Measurements from ENCODE around the gene RHEBL1.

Gene RHEBL1

DNA sequence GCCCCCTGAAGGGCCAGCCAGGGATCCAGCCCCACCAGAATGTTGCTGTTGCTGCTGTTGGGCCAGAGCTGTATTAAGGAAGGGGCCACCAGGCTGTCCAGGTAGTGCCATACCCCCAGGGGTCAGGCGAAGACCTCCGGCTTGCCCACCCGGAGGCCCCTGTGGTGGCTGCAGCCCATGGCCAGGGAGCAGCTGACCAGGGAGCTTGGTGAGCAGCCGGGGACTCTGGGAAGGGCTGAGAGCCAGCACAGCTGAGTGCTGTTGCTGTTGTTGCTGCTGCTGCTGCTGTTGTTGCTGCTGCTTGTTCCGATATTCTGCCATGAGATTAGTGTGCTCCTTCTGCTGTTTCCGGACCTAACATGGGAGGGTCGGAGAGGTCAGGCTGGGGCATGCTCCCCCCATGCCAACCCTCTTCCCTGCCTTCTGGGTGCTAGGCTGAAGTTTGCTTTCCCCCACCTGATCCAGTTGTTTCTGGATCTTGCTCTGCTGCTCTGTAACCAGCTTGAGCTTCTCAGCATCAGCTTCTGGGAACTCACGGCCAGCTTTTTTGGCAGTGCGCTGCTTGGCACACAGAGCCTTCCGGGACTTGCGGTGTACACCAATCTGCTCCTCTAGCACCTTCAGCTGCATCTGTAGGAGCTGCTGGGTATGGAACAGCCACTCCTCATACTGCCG is 36.0 kb downstream of the RHEBL1 start:
- no peak for DNase-seq

- no peak for DNase-seq
These were observed 36.9 kb downstream of the RHEBL1 start for GRCh38 chr12:49032679-49033447.

DNA sequence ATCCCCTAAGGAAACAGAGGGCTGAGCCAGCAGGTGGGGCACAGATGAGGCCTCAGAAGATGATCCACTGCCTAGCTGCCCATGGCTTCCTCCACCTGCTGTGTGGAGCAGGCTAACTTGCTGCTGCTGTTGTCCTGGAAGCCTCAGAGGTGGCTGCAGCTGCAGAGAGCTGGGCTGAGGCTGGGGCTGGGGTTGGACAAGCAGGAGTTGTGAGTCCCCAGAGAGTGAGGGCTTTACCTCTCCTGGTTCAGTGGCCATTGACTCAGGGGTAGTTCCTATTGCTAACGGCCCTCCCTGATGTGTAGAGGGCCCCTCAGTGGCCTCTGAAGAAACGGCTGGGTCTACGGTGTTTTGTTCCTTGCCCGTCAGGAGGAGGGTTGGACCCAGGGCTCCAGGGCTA is 37.5 kb downstream of the RHEBL1 start:
- no peak for DNase-seq

- no peak for DNase-seq
These were observed 38.1 kb downstream of the RHEBL1 start for GRCh38 chr12:49031573-49032161.

DNA sequence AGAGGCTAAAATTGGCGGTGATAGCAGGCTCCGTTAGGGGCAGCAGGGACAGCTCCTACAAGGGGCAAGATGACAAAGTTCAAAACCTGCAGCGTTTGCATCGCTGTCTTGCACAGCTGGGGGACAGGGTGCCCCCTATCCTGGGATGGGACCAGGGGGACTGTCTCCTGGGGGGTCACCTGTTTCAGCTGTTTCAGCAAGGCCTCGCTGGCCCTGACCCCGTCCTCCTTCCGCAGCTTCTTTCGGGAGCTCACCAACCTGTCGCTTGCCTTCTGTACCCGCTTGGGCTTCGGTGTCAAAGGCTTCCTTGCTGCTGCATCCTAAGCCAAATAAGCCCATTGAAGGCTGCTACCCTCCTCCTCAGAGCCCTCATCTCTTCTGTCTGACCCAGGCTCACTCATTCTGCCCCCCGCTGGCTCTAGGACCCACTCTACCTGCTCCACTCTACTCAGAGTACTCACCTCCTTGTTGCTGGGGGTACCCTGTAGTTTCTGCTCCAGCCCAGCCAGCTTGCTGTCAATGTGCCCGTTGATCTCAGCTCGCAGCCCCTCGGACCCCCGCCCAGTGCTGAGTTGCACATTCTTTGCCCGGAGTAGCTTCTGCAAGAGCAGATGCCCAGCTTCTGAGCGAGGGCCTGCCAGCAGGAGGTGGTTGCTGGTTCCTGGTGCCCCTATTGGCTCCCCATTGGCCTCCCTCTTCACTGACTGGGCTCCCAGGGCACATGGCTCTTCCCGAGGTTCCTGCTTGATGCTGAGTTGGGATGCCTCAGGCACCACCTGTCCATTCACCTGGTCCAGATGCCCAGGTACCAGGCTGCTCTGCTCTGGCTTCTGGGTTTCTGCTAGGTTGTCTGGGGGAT is 38.8 kb downstream of the RHEBL1 start:
- DNase-seq = no peak

DNA sequence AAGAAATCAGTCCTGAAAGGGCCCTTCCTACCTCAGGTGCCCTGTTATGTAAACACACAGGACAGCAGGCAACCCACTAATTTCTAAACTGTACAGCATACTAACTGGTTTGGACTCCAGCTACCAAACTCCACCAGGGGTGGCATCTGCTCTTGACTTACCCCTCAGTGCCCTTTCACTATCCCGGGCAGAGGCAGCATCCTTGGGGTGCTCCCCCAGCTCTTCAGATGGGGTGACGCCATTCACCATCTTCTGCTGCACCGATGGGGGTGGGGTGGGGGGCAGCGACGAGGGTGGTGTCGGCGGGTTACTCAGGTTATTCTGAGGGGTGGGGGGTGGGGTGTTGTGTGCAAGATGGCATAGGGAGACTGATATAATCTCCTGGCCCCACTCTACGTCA is 39.7 kb downstream of the RHEBL1 start:
- no peak for DNase-seq

DNA sequence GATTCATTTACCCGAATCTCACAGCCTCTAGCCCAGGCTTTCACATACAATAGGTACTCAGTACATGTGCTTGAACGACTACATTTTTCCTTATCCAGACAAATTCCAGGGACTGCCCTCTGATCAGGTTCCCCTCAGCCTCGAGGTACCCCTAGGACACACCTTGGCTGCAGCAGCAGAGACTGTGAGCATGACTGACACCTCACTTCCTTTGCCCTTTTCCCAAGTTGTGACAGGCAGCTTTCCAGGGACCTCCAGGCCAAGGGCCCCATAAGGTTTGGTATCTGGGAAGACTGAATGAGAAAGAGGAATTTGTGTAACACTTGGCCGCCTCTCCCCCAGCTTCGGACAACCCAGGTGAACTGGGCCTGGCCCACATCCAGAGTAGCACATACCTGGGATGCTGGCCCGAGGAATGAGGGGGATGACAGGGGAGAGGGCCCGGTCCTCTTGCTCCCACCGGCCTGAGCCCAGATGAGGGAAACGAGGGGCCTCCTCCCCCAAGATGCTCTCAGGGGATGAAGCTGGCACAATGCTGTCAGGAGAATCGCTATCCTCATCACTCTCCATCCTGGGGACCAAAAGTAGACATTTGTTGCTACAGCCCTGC is 41.0 kb downstream of the RHEBL1 start:
- no peak for DNase-seq

DNA sequence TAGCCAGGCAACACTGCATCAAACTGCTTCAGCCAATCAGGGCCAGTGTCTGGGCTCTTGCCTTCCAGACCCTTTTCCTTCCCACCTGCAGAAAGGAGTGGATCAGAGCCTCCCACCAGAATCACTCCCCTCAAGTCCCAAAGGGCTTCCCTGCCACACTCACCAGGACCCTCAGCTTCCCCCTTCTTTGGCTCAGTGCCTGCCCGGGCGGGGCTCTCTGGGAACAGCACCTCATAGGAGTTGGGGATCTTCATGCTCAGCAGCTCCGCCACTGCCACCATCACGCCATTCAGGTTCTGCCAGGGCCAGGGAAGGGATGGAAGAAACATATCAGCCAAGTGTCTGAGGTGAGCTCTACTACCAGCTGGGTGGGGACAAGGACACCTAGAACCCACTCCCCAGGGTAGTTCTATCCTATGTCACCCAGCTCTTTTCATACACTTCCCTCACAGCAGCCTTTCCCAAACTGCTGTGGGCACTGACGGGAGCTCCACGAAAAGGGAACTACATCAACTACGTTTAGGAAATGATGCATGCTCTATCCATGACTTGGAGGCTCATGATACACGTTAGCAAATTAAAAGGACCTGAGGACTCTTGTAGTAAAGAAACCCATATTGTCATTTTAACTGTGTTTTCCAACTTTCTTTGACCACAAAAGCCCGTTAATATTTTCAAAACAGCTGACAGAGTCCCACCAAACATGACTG is 41.8 kb downstream of the RHEBL1 start:
- DNase-seq = no peak

DNA sequence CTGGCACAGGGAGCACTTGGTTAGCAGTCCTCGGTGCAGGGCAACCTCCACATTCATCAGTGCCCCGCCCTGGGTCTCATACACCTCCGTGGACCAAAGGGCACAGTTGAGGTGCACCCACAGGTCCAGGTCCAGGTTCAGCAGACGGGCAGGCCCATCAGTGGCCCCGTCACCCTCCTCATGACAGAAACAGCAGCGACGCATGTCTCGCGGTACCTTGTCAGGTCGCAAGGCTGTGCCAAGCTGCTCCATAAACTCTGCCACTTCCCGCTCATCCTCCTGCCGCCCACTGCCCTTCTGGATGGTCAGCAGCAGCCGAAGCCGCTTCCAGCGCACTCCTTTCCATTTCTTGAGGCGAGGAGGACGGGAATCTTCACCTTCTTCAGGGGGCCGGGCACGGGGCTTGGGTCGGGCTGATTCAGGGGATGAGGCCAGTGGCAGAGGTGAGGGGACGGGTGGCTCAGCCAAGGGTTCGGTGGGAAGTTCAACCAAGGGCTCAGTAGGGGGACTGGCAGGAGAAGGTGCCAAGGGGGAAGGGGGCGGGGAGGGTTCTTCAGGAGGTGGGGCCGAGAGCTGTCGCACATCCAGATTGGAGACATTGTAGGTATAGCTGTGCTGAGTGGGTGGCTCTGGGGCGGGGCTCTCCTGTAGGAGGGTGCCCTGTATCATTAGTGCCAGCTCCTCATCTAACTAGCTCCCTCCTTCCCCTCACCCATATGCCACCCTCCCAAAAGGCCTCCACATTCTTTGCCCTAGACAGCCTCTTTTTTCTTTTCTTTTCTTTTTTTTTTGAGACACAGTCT is 42.9 kb downstream of the RHEBL1 start:
- no peak for DNase-seq

DNA sequence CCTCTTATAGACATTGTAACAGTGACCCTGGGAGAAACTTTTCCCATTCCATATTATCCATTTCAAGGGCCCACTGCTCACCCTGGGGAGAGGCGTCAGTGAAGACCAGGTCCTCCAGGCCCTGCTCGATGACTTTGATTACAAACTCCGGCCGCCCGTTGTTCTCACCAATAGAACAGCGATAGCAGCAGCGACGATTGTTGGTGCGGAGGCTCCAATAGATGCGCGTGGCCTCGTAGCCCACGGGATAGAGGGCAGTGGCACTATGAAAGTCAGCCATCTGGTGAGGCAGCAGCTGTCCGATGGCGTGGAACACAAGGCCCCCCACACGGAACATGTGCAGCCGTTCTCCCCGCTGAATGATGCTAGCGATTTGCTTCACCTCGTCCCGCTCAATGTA is 43.7 kb downstream of the RHEBL1 start:
- no peak for DNase-seq

GRCh38 chr12:49025463-49025862 is 44.3 kb downstream of the RHEBL1 start:
- no peak for DNase-seq

DNA sequence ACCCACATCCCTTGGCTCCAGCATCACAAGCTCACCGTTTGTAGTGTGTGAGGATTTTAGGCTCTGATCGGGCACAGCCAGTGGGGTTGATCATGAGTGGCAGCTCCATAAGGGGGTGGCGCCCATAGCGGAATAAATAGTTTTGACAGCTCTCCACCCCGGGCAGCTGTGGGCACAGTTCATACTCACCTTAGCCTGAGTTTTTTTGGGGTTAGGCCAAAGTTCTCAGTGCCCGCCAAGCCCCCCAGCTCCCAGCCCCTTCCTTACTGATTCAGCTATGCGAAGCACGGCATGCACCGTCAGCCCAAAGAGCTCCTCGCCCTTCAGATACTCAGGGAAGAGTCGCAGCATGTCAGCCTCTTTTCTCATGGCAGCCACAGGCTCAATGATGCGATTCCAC is 45.2 kb downstream of the RHEBL1 start:
- no peak for DNase-seq

- DNase-seq = no peak
These were observed 46.0 kb downstream of the RHEBL1 start for GRCh38 chr12:49023812-49024211.

DNA sequence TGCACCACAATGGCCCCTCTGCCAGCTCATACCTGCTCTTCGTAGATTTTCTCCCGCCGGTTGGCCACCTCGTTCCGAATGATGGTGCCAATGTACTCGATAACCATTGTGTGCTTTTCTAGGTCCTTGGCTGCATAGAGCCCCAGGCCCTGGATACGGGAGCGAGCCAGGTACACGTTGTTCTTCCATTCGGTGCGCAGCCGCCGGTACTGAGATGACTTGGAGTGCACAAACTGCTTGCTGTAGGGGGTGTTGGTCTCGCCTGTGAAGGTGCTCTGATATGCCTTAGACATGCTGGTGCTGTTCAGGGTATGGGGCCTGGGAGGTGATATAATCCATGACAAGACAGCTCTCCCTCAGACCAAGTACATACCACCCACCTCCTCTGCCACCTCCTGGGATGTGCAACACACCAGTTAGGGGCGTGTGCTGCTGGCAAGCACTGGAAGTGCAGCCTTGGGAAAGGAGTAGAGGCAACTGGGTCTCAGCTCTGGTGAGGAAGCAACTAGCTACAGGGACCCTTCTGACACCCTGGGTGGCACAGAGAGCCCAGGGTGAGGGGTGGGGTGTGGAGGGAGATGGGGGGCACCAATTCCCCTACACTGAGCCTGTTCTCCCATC is 47.1 kb downstream of the RHEBL1 start:
- DNase-seq = no peak

- no peak for DNase-seq
These were observed 48.4 kb downstream of the RHEBL1 start for GRCh38 chr12:49021292-49021915.

DNA sequence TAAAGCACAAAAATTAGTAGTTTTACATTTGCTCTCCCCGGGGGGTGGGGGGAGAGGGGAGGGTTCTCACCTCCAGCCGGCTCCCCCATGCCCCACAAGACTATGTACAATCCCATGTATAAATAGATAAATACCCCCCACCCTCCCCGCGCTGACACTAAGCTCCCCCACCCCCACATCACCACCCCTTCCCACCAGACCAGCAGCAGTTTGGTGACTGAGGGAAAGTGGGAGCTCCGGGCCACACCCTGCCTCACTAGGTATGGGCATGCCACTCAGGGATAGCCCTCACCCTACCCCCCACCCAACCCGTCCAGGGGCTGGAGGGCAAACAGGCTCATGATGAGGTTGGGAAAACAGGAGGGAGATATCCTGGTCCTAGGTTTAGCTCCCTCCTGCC is 49.3 kb downstream of the RHEBL1 start:
- DNase-seq = no peak

DNA sequence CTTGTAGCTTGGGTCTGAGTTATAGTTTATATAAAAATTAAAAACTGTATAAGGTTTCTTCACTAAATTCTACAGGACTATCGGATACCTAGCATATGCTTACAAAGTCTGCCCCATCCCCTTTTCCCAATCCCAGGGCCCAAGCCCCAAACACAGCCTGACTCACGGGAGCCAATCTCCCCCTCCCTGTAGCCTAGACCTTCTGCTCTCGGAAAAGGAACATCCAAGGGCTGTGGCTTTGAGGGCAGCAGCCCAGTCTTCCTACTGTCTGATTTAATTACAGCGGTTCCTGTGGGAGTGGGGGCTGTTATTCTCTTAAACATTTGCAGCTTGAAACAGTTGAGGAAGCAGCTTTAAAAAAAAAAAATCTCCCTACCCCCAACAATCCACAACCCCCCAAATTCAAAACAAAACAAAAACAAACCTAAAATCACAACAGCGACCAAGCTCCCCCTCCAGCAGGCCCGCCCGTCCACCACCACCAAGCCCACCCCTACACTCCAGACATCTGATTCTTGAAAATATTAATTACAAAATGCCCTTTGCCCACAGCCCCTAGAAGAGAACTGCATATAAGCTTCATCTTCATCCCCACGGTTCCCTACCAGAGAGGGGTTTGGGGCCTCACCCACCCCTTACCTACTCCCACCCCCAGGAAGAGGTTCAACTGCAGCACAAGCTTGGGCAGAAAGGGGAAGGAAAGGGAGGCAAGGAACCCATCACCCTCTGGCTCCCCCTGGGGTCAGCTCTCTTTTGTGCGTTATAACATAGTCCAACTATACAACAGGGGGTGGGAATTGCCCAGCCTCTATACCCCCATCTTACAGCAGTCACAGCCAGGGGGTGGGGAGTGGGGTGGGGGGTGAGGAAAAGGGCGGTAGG is 50.1 kb downstream of the RHEBL1 start:
- DNase-seq = no peak

DNA sequence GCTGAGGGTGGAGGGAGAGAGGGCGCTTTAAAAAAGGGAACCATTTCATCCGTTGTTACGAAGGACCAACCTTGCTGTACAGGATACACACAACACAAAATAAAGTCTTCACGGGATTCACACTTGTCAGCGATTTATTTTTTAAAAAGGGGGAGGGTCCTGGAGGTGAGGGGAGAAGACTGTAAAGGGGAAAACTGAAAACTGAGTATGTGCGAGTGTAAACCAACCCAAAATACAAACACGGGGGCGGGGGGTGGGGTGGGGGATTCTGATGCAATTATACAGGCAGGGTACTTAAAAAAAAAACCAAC is 50.7 kb downstream of the RHEBL1 start:
- no peak for DNase-seq

Measured in NCI-H1436 treated with DMSO at 0.1 percent for 48 hours (cell line).